ENCODE results near the gene NOTCH1.

DNA sequence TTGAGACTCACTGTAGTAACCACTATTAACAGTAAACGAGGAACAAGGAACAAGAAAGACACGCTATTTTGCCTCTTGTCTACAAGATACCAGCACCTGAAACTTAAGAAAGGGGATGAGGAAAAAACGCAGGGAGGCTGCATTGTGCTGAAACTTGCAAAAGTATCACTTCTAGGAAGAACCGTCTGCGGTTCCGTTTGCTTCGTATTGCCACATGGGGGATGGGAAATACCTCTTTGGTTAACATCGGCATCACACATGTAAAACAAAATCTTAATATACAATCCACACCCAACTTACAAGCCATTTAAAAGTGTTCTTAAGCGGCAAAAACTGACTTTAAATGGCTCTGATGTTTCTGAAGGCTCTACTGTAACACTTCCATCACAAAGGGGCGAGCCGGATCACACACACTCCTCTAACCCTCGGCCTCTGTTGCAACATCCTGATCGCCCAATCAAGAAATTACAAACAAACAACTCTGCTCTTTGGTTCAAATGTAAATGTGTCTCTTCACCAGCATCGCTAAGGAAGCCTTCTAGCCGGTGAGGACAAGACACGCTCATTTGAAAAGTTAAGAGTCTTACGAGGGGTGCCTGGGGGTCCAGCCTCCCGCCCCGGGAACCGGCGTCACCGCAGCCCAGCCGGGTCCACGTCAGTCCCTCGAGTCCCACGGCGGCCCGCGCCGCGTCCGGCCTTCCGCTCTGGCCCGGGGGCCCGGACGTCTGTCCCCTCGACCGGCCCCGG is 63.6 kb downstream of the NOTCH1 start:
- TF ChIP-seq, protein P1, sequence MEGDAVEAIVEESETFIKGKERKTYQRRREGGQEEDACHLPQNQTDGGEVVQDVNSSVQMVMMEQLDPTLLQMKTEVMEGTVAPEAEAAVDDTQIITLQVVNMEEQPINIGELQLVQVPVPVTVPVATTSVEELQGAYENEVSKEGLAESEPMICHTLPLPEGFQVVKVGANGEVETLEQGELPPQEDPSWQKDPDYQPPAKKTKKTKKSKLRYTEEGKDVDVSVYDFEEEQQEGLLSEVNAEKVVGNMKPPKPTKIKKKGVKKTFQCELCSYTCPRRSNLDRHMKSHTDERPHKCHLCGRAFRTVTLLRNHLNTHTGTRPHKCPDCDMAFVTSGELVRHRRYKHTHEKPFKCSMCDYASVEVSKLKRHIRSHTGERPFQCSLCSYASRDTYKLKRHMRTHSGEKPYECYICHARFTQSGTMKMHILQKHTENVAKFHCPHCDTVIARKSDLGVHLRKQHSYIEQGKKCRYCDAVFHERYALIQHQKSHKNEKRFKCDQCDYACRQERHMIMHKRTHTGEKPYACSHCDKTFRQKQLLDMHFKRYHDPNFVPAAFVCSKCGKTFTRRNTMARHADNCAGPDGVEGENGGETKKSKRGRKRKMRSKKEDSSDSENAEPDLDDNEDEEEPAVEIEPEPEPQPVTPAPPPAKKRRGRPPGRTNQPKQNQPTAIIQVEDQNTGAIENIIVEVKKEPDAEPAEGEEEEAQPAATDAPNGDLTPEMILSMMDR (IDR thresholded peaks at IDR 0.05), result no peak
- no peak for TF ChIP-seq POLR2A (IDR thresholded peaks at IDR 0.05)

All from Peyer's patch (tissue), 4 donors.